Cortex of kidney (tissue), 1 donor: ENCODE data around the gene IL1RAP.

Source experiments
- DNase-seq: peaks from one replicate; lab custom pipeline; 2025; lab: John Stamatoyannopoulos, UW

Gene IL1RAP

DNA sequence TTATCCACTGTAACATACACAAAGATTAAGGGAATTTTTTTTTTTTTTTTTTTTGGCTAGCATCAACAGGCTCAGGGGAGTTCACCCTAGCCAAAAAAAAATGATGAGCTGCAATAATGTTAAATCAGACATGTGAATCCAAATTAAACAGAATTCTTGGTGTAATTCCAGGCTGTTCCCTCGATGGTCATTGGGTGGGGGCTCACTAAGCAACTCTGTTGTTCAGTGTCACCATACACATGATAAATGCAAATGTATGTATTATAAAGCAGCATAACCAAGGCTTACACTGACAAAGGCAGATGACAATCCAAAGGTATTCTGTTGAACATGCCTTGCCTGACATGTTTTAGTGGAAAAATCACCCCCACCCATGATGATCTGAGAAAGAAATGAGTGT, 29.0 kb downstream of the IL1RAP start:
- no peak for DNase-seq

DNA sequence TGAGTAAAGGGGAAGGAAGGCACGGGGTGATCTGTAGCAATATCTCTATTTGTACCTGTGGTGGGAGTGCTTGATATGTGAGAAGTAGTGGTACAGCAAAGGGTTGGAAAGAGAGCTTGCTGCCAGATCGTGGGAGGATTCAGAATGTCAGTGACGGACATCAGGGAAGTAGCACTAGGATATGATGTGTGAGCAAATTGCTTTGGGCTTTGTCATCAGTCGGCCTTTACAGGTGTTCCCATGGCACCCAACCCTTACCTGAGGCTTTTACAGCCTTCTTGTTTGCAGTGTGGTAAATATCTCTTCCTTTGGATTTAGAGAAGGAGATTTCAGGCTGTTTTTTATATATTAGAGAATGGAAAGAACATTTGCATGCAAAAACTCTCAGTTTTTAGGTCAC, 29.8 kb downstream of the IL1RAP start:
- DNase-seq: no peak

DNA sequence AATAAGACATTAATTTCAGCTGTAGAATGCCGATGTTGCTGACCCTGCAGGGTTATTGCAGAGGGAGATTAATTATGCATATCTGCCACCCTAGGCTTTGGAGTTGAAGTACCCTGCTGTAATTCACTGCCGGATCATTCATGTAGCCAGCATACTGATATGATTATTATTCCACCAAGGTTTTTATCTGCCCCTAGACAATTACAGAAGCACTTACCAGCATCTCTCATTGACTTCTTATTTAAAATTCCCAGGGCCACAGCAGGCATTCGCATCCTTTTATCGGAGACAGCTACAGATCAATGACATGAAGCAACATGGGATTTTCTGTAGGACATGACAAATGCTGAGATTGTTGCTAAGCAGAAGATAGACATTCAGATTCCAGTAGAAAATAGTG, 31.3 kb downstream of the IL1RAP start:
- no peak for DNase-seq

DNA sequence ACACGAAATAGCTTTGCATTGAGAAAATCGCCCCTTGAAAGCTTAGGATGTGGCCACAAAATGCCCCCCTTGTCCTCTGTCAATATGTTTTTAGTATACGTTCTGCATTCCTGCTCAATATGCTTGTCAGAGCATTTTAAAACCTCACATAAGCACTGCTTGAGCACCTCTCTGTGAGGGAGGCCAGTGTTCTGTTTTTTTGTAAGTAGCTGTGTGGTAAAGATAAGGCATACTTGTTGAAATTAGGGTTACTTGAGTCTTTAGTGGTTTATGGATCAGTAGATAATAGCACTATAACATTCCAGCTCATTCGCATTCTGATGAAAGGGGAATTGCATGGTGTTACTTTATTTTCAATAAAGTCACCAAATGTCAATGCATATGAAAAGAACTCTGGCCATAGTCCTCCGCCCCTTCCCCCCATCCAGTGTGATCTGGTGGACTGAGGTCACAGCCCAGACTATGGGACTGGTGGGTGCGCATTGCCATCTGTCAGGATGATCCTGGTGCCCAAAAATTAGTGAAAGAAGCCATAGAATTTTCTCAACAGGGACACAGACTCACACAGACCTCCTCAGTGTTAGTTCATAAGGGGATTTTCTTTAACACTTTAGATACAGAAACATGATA, 33.1 kb downstream of the IL1RAP start:
- no peak for DNase-seq

DNA sequence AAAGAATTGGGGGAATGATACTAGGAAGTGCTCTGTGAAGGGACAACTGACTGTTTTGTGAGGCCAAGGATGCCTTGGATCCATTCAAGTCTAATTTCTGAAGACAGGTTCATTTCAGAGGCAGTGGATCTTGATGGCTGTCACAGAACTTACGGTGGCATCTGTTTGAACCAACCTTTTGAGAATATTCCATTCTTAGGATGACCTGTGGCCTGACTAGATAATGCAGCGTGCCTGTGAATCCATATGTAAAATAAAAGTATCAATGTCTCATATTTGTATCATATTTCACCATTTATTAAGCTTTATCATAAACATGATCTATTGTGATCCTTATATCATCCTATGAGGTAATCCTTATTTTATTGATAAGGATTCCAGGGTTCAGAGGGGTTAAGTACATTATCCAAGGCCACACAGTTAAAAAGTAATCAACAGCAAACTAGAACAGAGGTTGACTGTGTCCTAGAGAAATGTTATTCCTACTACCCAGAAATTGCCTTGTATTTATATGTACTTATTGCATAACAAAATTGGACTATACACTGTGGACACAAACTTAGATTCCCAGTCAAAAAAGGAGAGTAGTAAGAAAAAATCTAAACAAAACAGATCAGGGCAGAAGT, 34.3 kb downstream of the IL1RAP start:
- no peak for DNase-seq

DNA sequence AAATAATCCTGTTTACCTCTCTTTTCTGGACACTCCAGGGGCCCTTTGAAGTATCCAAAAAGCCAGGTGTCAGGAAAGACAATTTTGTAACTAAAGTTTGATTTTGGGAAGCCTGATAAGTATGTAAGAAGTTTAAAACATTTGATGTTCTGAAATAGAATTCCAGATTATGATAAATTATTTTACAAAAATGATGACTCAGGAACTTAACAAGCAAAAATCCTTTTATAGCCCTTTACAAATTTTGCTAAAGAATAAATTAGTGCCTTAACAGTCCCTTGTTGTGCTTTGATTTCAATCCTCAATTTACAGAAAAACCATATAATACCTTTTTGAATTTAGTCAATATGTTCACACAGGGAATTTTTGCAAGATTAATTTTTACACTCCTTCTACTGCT, 38.1 kb downstream of the IL1RAP start:
- DNase-seq: no peak

DNA sequence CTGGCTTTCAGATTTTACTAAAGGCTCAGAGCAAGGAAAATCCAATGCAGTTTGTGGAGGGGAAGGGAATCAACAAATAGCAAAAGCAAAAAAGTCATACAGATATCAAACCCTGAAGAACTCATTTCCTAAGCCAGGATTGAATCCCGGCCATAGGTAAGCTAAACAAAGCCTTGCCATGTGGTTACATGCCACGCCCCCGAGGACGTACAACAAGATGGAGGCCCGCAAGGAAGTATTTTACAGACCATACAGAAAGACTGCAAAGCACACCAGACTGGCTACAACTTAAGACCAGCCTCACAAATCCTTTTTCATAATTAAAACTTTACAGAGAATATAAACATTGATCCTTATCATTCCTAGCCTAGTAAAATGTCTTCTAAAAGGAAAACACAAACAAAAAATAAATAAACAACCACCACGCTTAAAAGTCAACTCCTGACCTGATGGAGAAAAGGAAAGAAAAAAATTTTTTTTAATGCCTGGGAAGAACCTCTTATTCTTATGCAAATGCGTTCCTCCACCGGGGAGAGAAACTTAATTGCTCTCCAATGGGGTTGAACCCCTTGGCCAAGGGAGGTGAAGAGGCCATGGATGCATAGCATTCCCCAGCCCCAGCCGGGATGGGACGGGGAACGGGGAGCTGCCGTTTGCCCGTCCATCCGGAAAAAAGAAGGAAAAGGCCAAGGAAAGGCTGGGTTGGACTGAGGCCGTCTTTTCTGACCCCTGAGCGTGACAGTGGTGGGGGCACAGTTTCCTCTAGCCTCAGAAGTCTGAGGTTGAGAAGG, 39.3 kb downstream of the IL1RAP start:
- no peak for DNase-seq

DNA sequence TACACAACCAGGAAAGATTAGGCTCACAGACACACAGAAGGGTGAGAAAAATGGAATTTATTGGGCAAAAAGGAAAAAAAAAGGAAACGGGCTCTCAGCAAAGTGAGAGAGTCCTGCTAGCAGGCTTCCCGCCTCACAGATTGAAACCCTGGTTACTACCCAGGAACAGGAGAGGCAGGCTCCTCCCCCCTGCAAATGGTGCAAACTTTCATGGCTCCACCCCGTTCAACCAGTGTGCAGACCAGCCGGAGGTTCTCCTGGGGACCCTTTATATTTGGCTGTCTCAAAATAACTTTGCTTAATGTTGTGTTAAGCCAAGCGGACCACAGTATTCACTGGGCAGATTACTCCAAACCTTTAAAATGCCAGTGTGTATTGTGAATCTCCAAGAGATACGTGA, 40.3 kb downstream of the IL1RAP start:
- DNase-seq: no peak

DNA sequence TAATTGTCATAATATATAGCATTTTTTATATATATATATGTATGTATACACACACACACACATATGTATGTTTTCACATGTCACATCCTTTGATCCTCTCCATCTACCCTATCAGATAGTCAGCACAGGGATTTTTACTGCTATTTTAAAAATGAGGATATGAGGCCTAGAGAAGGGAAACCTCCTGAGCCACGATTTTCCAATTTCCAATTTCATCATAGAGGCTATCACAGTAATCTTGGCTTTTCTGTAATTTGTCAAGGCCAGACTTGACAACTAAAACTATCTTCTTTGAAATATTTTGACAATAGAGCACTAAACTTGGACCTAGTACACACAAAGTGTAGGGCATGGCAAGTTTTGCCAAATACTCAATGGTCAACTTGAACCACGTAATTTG, 42.5 kb downstream of the IL1RAP start:
- DNase-seq: no peak

DNA sequence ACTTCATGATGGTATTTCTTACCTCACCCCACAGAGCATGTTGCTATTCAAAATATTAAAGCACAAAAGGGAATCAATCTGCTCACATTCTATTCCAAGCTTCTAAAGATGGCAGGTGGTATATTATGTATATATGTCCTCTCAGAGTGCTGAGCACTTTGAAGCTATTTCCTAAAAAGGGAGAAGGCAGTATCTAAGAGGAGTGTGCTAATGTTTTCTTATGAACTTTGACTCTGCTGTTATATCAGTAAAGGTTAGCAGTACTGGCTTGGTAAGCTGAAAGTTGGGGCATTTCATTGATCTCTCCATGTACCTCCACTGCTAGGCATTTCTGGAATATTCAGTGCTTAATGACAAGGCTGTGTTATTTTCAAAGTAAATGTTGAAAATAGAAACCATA, 43.4 kb downstream of the IL1RAP start:
- no peak for DNase-seq

DNA sequence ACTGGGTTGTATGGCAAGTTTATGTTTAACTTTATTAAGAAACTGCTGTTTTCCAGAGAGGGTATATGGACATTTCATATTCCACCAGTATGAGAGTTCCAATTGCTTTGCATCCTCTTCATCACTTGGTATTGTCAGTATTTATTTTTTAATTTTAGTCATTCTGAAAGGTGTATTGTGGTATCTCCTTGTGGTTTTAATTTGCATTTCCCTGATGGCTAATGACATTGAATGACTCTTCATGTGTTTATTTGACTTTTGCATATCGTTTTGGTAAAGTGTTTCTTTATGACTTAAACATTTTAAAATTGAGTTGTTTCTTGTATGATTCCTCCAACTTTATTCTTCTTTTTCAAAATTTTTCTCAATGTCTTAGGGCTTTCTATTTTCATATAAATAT, 44.4 kb downstream of the IL1RAP start:
- DNase-seq: no peak

DNA sequence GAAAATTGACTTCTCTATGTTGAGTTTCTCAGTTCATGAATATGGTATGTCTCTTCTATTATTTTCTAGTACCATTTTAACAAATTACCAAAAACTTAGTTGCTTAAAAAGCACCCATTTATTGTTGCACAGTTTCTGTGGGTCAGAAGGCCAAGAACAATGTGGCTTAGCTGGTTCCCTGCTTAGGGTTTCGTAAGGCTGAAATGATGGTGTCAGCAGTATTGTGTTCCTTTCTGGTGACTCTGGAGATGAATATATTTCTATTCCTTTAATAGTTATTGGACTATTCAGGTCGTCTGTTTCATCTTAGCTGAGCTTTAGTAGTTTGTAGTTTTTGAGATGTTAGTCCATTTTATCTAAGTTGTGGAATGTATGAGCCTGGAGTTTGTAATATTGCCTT, 44.9 kb downstream of the IL1RAP start:
- no peak for DNase-seq

DNA sequence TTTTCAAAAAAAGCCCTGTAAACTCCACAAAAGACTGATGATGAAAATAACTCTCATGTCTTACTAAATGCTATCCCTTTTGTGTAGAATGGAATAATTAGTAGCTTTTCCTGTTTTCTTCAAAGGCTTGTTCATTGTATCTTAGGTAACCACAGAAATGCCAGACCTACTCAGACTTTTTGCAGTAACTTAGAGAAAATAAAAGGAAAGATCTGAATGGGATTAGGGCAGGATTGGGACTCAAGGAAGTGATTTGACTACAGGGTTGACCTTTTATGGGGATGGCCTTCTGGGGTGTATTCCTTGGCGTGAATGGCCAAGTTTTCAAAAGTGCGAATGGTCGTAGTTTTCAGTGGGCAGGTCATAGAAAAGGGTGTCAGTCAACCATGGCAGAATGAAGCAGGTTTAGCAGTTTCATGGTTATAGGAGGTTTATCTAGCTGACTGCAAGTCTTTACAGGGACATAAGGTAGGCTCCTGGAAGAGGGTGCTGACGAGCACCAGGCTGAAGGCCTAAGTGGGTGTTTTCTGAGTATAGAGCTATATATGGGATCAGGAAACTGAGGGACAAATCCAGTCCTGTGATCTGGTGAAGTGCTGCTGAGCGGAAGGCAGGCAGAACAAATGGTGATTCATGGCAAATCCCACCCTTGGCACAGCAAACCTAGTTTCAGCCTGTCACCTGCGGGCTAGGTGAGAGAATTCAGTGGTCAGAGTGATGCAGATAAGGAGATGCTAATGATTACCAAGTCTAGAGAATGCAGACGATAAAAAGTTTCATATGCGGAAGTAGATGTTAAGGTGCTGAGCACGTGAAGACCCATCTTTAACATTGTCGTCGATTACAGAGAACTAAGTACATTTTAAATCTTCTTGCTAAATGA, 46.4 kb downstream of the IL1RAP start:
- no peak for DNase-seq

DNA sequence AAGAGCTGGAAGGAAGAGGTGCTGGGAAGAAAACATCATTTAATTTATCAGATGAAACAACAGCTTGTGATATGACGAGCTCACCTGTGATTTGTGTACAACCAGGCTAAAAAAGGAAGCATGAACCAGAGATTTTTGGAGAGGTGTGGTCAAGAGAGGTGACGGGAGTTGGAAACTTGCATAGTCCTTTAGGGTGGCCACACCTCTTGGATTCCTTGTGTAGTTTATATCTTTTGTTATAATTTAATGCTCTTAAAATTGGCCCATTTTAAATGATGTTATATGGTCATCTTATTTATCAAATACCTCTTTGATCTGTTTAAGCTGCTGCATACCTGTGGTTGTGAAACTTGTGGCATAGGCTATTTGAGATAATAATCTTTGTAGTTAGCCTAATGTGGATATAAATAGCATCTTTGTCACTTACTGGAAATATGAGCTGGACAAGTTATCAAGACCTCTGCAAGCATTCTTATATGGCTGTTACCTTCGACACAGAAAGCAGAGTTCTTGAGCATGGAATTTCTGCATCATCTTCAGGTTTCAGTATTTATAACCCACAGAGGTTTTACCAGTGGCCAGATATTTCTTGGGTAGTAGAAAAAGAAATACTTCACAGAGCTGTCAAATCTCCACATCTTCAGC, 49.1 kb downstream of the IL1RAP start:
- DNase-seq: no peak

DNA sequence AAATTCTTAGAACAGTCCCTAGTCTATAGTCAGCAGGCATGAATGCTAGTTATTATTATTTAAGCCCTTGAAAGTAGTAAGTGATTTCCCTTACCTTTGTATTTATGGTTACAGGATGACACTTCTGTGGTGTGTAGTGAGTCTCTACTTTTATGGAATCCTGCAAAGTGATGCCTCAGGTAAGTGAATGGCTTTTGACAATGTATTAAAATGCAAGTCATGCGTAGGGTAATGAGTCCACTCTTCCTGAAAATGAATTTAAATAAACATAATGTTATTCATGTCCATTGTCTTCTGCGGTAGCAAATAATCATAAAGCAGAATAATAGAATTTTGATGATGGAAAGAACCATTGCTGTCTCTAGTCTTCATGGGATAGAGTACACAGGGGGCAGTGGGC, 50.3 kb downstream of the IL1RAP start:
- DNase-seq: no peak

DNA sequence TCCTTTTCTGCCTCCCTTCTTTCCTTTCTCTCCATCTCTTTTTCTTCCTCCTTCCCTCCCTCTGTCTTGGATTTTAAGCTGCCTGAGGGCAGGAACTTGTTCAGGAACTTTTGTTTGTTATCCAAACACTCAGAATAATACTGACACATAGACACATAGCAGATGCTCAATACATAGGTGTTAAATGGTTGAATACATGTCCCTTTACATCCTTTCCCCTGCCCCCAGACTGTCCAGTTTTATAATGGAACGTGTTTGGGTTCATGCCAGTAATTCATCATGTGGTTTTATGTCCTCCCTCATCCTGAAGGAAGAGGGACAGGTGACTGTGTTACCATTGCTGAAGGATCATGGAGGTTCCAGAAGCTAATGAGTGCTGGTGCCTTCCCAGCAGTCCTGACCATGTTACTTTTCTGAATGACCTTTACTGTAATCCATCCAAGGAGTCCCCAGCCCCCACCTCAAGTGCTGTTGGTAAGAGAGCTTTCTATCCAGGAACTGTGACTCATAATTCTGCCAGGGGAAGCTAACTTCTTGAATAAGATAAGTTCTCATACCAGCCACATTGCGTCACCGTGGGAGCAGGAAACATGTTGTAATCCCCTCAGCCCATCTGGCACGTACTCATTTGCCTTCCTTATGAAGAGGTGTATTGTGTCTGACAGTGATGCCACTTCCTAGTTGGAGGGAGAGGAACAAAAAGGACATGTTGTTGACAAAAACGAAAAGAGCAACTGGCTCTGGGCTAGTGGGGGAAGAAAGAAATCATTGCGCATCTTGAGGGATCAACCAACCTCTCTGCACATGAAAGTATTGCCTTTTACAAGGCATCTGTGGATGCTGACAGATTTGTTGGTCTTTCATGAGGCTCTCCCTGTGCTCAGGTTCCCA, 52.4 kb downstream of the IL1RAP start:
- DNase-seq: no peak

DNA sequence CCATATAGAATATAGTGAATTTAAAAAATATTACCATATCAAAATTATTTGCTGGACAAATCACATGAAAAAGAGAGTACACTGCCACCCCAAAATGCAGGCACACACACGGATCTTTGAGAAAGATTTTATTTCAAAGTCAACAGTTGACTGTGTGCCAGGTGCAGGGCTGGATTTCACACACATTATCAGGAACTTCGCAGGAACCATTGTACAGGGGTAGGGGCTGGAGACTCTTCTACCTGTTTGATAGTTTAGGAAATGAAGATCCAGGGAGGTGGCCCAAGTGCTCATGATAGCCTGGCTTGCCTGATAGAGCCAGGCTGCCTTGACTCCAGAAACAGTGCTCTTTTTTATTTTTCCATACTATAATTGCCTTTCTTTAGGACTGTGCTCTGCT, 54.2 kb downstream of the IL1RAP start:
- DNase-seq: no peak

DNA sequence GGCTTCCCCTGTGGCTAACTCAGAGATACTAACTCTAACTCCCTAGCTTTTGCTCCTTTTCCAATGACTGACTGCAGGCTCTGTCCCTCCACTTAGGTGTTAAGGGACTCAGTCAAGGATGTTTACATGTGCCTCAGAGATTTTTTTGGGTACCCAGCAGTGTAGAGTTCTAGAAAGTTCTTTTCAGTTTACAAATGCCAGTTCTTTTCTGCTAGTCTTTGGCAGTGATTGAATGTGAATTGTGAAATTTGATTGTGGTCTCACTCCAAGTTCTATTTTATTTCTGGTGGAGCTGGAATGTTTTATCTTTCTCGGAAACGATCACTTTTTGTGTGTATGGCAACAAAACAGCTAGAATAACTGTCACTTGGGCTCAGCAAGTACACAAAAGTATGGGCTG, 60.6 kb downstream of the IL1RAP start:
- DNase-seq: no peak

DNA sequence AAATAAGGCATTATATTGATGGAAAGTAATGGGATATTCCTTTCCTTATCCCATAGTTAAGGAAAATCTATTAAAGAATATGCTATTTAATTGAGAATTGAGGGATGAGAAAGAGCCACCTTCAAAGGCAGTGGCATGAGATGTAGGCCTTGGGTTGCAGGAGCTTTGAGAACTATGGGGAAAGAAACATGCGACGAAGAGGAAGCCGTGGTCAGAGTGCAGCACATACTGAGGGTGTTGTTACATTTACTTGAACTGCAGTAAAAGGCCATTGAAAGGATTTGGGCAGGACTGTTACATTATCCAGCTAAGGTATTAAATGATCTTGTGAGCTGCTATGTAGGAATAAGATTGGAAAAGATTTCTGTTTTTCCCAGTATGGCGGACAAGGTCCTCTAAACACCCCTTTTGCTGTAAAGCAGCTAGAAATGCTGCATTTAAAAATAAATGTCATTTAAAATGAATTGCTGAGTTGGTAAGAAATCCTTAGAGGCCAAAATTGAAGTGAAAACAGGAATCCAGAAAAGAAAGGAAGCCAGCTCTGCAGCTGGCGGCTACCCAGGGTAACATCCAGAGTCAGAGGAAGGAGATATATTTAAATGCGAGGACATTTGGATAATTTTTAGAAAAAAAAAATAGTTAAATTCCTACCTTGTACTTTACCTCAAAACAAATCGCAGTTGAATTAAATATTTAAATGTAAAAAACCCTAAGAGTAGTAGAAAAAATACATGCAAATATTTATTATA, 61.7 kb downstream of the IL1RAP start:
- no peak for DNase-seq

DNA sequence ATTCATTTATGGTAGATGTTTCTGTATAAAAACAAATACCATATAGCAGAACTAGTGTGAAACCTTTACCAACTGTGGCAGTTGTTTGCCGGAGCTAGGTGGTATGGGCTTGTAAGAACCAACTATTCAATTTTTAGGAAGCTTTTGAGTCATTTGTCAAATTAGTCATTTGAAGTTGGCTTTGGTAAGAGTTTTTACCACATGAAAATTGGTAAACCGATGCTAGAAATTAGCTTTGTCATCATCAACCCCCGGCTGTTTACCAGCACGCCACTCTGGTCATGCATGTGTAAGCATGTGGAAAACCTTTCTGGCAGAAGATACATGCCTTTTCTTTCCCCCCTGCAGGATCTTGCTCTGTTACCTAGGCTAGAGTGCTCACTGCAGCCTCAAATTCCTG, 63.3 kb downstream of the IL1RAP start:
- no peak for DNase-seq
